ENCODE results near the gene ZNF3.

GRCh38 chr7:100118388-100119071, 37.0 kb upstream of the ZNF3 start:
- TF ChIP-seq YY1 (IDR thresholded peaks at IDR 0.05; ENCODE audit: insufficient read depth, insufficient read length) (no peak), ZNF274 (IDR thresholded peaks at IDR 0.05; ENCODE audit: low read depth, low read length) (no peak)

Measured in NT2/D1 (cell line).